ENCODE measurements around the gene FARP1.

DNA sequence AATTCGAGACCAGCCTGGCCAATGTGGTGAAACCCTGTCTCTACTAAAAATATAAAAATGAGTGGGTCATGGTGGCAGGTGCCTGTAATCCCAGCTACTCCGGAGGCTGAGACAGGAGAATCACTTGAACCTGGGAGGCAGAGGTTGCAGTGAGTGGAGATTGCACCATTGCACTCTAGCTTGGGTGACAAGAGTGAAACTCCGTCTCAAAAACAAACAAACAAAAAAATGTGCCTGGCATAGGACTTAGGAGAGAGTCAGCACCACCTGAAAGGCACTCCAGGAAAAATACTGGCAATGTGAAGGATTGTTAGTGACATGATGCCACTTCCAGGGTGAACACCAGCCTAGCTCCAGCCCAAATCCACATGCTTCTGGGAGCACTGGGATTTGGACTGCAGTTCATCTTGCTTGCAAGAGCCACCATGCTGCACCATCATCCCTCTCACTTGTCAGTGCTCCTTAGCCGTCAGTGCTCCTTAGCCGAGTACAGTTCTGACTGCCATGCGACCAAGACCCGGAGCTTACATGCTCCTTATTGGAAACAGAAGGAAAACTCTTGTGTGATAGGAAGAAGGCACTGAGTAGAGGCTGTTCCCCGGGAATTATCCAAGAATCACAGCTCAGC is 179.3 kb downstream of the FARP1 start:
- TF ChIP-seq CTCF (IDR thresholded peaks at IDR 0.05; ENCODE audit: insufficient read depth, low read depth, low read length), result no peak
- TF ChIP-seq EZH2 (IDR thresholded peaks at IDR 0.05; ENCODE audit: insufficient read depth, low read length), result no peak

Measured in astrocyte (in vitro differentiated cells and primary cell).